ENCODE measurements around the gene CDK9.
A peak's percentile ranks its signal among the peaks of the same experiment; 100 is the strongest.

The CDK9 gene

GRCh38 chr9:127785023-127785932 lies 556 bp upstream of the CDK9 start:
- Histone ChIP-seq H3K4me3 (ENCODE audit: low read length) (peak overlapping the region; percentile 92), H3K4me1 (ENCODE audit: control insufficient read depth, insufficient read depth, low read length) (peaks cover 12% of the 10 kb centered on the region), H3K4me2 (ENCODE audit: low read length) (peak overlapping the region; percentile 89)

GRCh38 chr9:127786773-127787104 lies 905 bp downstream of the CDK9 start:
- Histone ChIP-seq H3K36me3 (ENCODE audit: insufficient read depth, low read length) (peaks cover 47% of the 10 kb centered on the region), H3K27me3 (ENCODE audit: control insufficient read depth, insufficient read depth, low read length) (no peaks in the 10 kb centered on the region), H3K4me2 (ENCODE audit: low read length) (peak overlapping the region; percentile 80), H3K9ac (ENCODE audit: low read depth, low read length) (peak overlapping the region; percentile 99), H3K4me3 (ENCODE audit: low read length) (peak overlapping the region; percentile 92), H3K4me1 (ENCODE audit: control insufficient read depth, insufficient read depth, low read length) (peaks cover 12% of the 10 kb centered on the region), H3K9me3 (replicated peaks; ENCODE audit: low read length) (no peaks in the 10 kb centered on the region)

More at GRCh38 chr9:127785023-127785932, 556 bp upstream of the CDK9 start:
- Histone ChIP-seq H3K36me3 (ENCODE audit: insufficient read depth, low read length) (peaks cover 34% of the 10 kb centered on the region), H3K27me3 (ENCODE audit: control insufficient read depth, insufficient read depth, low read length) (no peaks in the 10 kb centered on the region), H3K9ac (ENCODE audit: low read depth, low read length) (peak overlapping the region; percentile 99), H3K9me3 (replicated peaks; ENCODE audit: low read length) (no peaks in the 10 kb centered on the region)

GRCh38 chr9:127788337-127789011 lies 2.6 kb downstream of the CDK9 start:
- H3K9ac ChIP-seq (ENCODE audit: low read depth, low read length) = no peak overlapping the region
- H3K4me3 ChIP-seq (ENCODE audit: low read length) = no peak overlapping the region
- peaks cover 25% of the 10 kb centered on the region for H3K4me1 ChIP-seq (ENCODE audit: control insufficient read depth, insufficient read depth, low read length)
- H3K4me2 ChIP-seq (ENCODE audit: low read length) = no peak overlapping the region
- no peaks in the 10 kb centered on the region for H3K9me3 ChIP-seq (replicated peaks; ENCODE audit: low read length)
- peaks cover 62% of the 10 kb centered on the region for H3K36me3 ChIP-seq (ENCODE audit: insufficient read depth, low read length)
- no peaks in the 10 kb centered on the region for H3K27me3 ChIP-seq (ENCODE audit: control insufficient read depth, insufficient read depth, low read length)

- Histone ChIP-seq H3K27me3 (ENCODE audit: control insufficient read depth, insufficient read depth, low read length) (no peaks in the 10 kb centered on the region), H3K9ac (ENCODE audit: low read depth, low read length) (no peak overlapping the region), H3K4me2 (ENCODE audit: low read length) (no peak overlapping the region), H3K4me1 (ENCODE audit: control insufficient read depth, insufficient read depth, low read length) (peaks cover 29% of the 10 kb centered on the region), H3K9me3 (replicated peaks; ENCODE audit: low read length) (no peaks in the 10 kb centered on the region), H3K4me3 (ENCODE audit: low read length) (no peak overlapping the region), H3K36me3 (ENCODE audit: insufficient read depth, low read length) (peaks cover 65% of the 10 kb centered on the region)
These were observed 3.3 kb downstream of the CDK9 start for GRCh38 chr9:127789179-127789578.

GRCh38 chr9:127790094-127790855 lies 4.4 kb downstream of the CDK9 start:
- H3K36me3 ChIP-seq (ENCODE audit: insufficient read depth, low read length) = peaks cover 67% of the 10 kb centered on the region
- no peak overlapping the region for H3K4me2 ChIP-seq (ENCODE audit: low read length)
- no peaks in the 10 kb centered on the region for H3K27me3 ChIP-seq (ENCODE audit: control insufficient read depth, insufficient read depth, low read length)
- peaks cover 29% of the 10 kb centered on the region for H3K4me1 ChIP-seq (ENCODE audit: control insufficient read depth, insufficient read depth, low read length)
- H3K4me3 ChIP-seq (ENCODE audit: low read length) = no peak overlapping the region
- no peak overlapping the region for H3K9ac ChIP-seq (ENCODE audit: low read depth, low read length)
- no peaks in the 10 kb centered on the region for H3K9me3 ChIP-seq (replicated peaks; ENCODE audit: low read length)

GRCh38 chr9:127791085-127791484 lies 5.3 kb downstream of the CDK9 start:
- Histone ChIP-seq H3K4me2 (ENCODE audit: low read length) (no peak overlapping the region), H3K27me3 (ENCODE audit: control insufficient read depth, insufficient read depth, low read length) (no peaks in the 10 kb centered on the region), H3K9ac (ENCODE audit: low read depth, low read length) (no peak overlapping the region), H3K36me3 (ENCODE audit: insufficient read depth, low read length) (peaks cover 67% of the 10 kb centered on the region), H3K9me3 (replicated peaks; ENCODE audit: low read length) (no peaks in the 10 kb centered on the region), H3K4me1 (ENCODE audit: control insufficient read depth, insufficient read depth, low read length) (peaks cover 29% of the 10 kb centered on the region), H3K4me3 (ENCODE audit: low read length) (no peak overlapping the region)

GRCh38 chr9:127792417-127793031 lies 6.7 kb downstream of the CDK9 start:
- Histone ChIP-seq H3K27me3 (ENCODE audit: control insufficient read depth, insufficient read depth, low read length) (no peaks in the 10 kb centered on the region), H3K4me3 (ENCODE audit: low read length) (no peak overlapping the region), H3K9ac (ENCODE audit: low read depth, low read length) (no peak overlapping the region), H3K4me2 (ENCODE audit: low read length) (no peak overlapping the region), H3K4me1 (ENCODE audit: control insufficient read depth, insufficient read depth, low read length) (peaks cover 23% of the 10 kb centered on the region), H3K9me3 (replicated peaks; ENCODE audit: low read length) (no peaks in the 10 kb centered on the region), H3K36me3 (ENCODE audit: insufficient read depth, low read length) (peaks cover 61% of the 10 kb centered on the region)

- no peaks in the 10 kb centered on the region for H3K27me3 ChIP-seq (ENCODE audit: control insufficient read depth, insufficient read depth, low read length)
- H3K4me1 ChIP-seq (ENCODE audit: control insufficient read depth, insufficient read depth, low read length) = peaks cover 20% of the 10 kb centered on the region
- H3K4me3 ChIP-seq (ENCODE audit: low read length) = no peak overlapping the region
- H3K4me2 ChIP-seq (ENCODE audit: low read length) = no peak overlapping the region
- no peaks in the 10 kb centered on the region for H3K9me3 ChIP-seq (replicated peaks; ENCODE audit: low read length)
- peak overlapping the region; percentile 40 for H3K9ac ChIP-seq (ENCODE audit: low read depth, low read length)
- H3K36me3 ChIP-seq (ENCODE audit: insufficient read depth, low read length) = peaks cover 54% of the 10 kb centered on the region
These were observed 7.4 kb downstream of the CDK9 start for GRCh38 chr9:127793093-127793708.

GRCh38 chr9:127794001-127794791 lies 8.4 kb downstream of the CDK9 start:
- Histone ChIP-seq H3K4me3 (ENCODE audit: low read length) (no peak overlapping the region), H3K36me3 (ENCODE audit: insufficient read depth, low read length) (peaks cover 44% of the 10 kb centered on the region), H3K9me3 (replicated peaks; ENCODE audit: low read length) (no peaks in the 10 kb centered on the region), H3K4me1 (ENCODE audit: control insufficient read depth, insufficient read depth, low read length) (peaks cover 20% of the 10 kb centered on the region), H3K27me3 (ENCODE audit: control insufficient read depth, insufficient read depth, low read length) (no peaks in the 10 kb centered on the region), H3K9ac (ENCODE audit: low read depth, low read length) (no peak overlapping the region), H3K4me2 (ENCODE audit: low read length) (no peak overlapping the region)

- Histone ChIP-seq H3K27me3 (ENCODE audit: control insufficient read depth, insufficient read depth, low read length) (no peaks in the 10 kb centered on the region), H3K9me3 (replicated peaks; ENCODE audit: low read length) (no peaks in the 10 kb centered on the region), H3K9ac (ENCODE audit: low read depth, low read length) (no peak overlapping the region), H3K4me3 (ENCODE audit: low read length) (no peak overlapping the region), H3K4me2 (ENCODE audit: low read length) (no peak overlapping the region), H3K4me1 (ENCODE audit: control insufficient read depth, insufficient read depth, low read length) (peaks cover 23% of the 10 kb centered on the region), H3K36me3 (ENCODE audit: insufficient read depth, low read length) (peaks cover 24% of the 10 kb centered on the region)
These were observed 10.5 kb downstream of the CDK9 start for GRCh38 chr9:127796225-127796813.

All from skeletal muscle satellite cell (primary cell).